VCaP (cell line): Measurements from ENCODE around the gene CHRNB2.
A peak's percentile ranks its signal among the peaks of the same experiment; 100 is the strongest.
"Not testable (repeated sequence)": the region's sequence is repeated elsewhere in the genome, so short reads cannot be mapped to it uniquely, and the experiment has no call there.

Experiments
- H3K27ac ChIP-seq: fragments of 450-650 bp; 2 replicates; pipeline ENCODE4 v1.5.1; 2017
- TF ChIP-seq, protein P1 (sequence below): fragments of 450-650 bp; conservative IDR thresholded peaks from 2 replicates; pipeline ENCODE4 v1.5.1; 2017; ENCODE audit warnings: mild to moderate bottlenecking, moderate library complexity

CHRNB2 gene, protein sequence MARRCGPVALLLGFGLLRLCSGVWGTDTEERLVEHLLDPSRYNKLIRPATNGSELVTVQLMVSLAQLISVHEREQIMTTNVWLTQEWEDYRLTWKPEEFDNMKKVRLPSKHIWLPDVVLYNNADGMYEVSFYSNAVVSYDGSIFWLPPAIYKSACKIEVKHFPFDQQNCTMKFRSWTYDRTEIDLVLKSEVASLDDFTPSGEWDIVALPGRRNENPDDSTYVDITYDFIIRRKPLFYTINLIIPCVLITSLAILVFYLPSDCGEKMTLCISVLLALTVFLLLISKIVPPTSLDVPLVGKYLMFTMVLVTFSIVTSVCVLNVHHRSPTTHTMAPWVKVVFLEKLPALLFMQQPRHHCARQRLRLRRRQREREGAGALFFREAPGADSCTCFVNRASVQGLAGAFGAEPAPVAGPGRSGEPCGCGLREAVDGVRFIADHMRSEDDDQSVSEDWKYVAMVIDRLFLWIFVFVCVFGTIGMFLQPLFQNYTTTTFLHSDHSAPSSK

DNA sequence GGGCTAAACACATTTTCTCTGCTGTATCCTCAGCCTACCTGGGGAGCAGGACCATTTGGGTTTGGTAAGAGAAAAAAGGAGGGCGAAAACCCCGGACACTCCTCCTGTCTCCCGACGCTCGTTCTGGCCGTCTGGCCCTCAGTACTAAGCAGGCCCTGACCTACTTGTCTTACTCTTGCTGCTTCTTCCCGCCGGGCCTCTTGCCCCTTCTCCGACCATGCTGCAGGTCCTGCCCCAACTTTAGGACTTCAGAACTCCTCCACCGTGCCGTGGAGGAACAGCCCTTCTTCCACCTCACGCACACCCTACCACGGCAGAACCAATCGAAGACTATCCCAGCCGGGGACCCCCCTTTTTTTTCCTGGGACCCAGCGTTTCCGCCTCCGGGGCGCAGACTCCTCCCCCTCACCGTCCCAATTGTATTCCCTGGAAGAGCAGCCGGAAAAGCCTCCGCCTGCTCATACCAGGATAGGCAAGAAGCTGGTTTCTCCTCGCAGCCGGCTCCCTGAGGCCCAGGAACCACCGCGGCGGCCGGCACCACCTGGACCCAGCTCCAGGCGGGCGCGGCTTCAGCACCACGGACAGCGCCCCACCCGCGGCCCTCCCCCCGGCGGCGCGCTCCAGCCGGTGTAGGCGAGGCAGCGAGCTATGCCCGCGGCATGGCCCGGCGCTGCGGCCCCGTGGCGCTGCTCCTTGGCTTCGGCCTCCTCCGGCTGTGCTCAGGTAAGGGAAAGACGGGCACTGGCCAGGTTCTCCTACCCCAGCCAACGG lies at the start of gene CHRNB2:
CHRNB2 (plus strand) TSS at position 393 of the 771 bp plus-strand sequence; CDS start at position 660, 267 bp downstream.
- peak within 1 kb of the TSS; percentile 92 for H3K27ac ChIP-seq
- TF ChIP-seq, protein P1, sequence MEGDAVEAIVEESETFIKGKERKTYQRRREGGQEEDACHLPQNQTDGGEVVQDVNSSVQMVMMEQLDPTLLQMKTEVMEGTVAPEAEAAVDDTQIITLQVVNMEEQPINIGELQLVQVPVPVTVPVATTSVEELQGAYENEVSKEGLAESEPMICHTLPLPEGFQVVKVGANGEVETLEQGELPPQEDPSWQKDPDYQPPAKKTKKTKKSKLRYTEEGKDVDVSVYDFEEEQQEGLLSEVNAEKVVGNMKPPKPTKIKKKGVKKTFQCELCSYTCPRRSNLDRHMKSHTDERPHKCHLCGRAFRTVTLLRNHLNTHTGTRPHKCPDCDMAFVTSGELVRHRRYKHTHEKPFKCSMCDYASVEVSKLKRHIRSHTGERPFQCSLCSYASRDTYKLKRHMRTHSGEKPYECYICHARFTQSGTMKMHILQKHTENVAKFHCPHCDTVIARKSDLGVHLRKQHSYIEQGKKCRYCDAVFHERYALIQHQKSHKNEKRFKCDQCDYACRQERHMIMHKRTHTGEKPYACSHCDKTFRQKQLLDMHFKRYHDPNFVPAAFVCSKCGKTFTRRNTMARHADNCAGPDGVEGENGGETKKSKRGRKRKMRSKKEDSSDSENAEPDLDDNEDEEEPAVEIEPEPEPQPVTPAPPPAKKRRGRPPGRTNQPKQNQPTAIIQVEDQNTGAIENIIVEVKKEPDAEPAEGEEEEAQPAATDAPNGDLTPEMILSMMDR: 0 out of 2 replicates have a peak, but pooled peaks have one; percentile 6

DNA sequence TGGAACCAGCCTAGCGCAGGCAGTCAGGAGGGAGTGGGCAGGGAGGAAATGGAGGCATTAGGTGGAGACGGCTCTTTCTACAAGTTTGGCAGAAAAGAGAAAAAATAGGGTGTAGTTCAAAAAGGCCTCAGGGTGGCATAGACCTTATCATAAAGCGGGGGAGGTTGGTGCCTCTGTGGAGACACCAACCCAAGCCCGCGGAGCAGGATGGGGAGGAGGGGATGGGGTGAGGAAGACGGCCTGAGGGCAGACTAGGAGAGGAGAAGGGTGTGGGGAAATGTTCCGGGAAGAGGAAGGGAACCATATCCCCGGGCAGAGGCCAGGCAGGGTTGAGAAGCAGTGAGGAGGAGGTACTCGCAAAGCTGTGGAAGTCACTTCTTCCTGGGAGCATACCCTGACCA lies 48.0 kb upstream of the CHRNB2 start:
- TF ChIP-seq, protein P1: no peak
- H3K27ac ChIP-seq: no peak overlapping the region

- no peak overlapping the region for H3K27ac ChIP-seq
- TF ChIP-seq, protein P1: no peak
Observed at GRCh38 chr1:154520333-154520732, 47.2 kb upstream of the CHRNB2 start.

DNA sequence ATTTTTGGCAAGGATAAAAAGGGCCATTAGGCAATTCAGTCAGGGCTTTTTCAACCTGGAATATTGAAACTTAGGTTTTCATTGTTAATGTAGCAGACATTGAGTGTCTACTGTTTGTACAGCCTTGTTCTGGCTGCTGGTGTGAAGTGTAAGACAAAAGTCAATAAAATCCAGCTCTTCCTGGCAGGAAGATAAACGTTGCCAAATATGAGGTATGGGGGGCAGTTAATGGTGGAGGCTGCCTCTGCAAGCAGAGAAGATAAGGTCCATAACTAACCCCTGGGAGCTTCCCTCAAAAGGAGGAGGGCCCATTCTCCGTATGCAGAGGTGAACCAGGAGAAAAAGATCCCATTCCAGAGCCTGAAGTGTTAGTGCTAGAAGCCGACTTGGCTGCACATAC lies 45.9 kb upstream of the CHRNB2 start:
- H3K27ac ChIP-seq: peak overlapping the region; percentile 32

GRCh38 chr1:154524881-154525280 lies 42.7 kb upstream of the CHRNB2 start:
- TF ChIP-seq, protein P1: no peak
- no peak overlapping the region for H3K27ac ChIP-seq

More for the DNA sequence above, 45.9 kb upstream of the CHRNB2 start:
- TF ChIP-seq, protein P1: no peak

DNA sequence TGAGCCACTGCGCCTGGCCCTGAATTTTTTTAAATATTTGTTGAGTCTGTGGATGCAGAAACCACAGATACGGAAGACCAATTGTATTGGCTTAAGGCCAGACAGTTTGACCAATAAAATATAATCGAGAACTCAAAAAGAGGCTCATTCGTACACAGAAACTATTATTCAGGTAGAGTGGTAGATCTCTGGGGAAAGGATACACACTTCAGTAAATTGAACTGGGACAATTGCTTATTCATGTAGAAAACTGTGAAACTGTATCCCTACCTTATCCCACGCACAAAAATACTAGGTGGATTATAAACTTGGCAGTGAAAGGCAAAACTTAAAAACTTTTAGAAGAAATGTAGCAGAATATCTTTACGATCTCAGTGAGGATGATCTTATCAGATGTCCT lies 40.4 kb upstream of the CHRNB2 start:
- TF ChIP-seq, protein P1: no peak
- H3K27ac ChIP-seq: peak overlapping the region; percentile 28

DNA sequence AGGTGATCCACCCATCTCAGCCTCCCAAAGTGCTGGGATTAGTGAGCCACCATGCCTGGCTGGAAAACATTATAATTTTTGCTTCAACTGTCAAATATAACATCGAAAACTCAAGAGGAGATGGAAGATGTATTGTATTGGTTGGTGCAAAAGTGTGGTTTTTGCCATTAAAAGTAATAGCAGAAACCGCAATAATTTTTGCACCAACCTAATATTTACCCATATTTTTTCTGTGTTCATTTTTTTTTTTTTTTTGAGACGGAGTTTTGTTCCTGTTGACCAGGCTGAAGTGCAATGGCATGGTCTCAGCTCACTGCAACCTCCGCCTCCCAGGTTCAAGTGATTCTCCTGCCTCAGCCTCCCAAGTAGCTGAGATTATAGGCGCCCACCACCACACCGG lies 38.3 kb upstream of the CHRNB2 start:
- H3K27ac ChIP-seq: no peak overlapping the region
- TF ChIP-seq, protein P1: no peak

DNA sequence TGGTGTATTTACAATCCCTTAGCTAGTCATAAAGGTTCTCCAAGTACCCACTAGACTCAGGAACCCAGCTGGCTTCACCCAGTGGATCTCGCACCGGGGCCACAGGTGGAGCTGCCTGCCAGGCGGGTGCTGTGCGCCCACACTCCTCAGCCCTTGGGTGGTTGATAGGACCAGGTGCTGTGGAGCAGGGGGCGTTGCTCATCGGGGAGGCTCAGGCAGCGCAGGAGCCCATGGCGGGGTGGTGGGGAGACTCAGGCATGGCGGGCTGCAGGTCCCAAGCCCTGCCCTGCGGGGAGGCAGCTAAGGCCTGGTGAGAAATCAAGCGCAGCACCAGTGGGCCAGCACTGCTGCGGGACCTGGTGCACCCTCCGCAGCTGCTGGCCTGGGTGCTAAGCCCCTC lies 35.6 kb upstream of the CHRNB2 start:
- not testable (repeated sequence) for H3K27ac ChIP-seq
